GM12865 (cell line): ENCODE measurements around the gene ZNF181.
A peak's percentile ranks its signal among the peaks of the same experiment; 100 is the strongest.

Experiments
- DNase-seq: peaks from one replicate; pipeline ENCODE4 v3.0.0; 2010; ENCODE audit warnings: low read depth
- H3K4me3 ChIP-seq: 2 replicates; pipeline ENCODE4 v1.5.1; 2011; ENCODE audit warnings: mild to moderate bottlenecking, low read depth, low read length, control low read depth
- TF ChIP-seq, protein P1 (sequence below): IDR thresholded peaks from 2 replicates; pipeline ENCODE4 v1.5.1; 2011; ENCODE audit warnings: low read length, control low read depth, low read depth, inconsistent platforms; ENCODE audit not compliant: insufficient read depth; ENCODE audit errors: missing control alignments

ZNF181 gene

DNA sequence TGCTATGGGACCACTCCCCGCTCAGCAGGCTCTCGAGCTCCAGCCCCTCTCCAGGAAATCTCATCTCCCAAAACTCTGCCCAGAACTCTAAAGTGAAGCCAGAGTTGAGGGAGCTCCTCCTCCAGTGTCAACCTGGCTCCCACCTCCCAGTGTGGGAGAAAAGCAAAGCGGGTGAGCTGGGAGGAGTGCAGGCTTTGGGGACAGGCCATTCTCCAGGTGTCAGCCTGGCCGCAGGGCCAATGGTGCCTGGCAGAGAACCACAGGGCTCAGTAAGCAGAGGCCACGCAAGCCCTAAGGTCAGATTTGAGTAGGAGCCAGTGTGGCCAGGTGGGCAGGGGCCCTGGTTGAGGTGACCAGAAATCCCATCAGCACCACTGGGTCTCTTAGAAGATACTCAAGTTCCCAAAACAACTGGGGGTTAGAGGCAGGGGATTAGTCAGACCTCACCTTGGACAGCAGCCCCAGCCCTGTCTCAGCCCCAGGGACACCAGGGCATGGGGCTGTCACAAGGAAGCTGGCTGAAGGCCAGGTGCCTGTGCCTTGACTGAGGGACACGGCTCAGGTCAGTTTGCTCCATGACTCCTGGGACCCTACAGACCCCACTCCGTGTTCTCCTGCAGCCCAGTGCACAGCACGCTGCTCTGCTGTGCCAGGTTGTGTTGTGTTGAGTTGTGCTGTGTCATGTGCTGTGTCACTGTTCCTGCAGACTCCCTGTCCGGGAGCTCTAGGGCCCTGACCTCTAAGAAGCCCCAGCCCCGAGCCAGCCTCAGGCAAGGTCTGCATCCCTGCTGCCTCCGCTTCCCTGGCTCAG, 2.8 kb upstream of the ZNF181 start:
- no peak for DNase-seq
- H3K4me3 ChIP-seq = no peak overlapping the region
- TF ChIP-seq, protein P1, sequence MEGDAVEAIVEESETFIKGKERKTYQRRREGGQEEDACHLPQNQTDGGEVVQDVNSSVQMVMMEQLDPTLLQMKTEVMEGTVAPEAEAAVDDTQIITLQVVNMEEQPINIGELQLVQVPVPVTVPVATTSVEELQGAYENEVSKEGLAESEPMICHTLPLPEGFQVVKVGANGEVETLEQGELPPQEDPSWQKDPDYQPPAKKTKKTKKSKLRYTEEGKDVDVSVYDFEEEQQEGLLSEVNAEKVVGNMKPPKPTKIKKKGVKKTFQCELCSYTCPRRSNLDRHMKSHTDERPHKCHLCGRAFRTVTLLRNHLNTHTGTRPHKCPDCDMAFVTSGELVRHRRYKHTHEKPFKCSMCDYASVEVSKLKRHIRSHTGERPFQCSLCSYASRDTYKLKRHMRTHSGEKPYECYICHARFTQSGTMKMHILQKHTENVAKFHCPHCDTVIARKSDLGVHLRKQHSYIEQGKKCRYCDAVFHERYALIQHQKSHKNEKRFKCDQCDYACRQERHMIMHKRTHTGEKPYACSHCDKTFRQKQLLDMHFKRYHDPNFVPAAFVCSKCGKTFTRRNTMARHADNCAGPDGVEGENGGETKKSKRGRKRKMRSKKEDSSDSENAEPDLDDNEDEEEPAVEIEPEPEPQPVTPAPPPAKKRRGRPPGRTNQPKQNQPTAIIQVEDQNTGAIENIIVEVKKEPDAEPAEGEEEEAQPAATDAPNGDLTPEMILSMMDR = no peak

DNA sequence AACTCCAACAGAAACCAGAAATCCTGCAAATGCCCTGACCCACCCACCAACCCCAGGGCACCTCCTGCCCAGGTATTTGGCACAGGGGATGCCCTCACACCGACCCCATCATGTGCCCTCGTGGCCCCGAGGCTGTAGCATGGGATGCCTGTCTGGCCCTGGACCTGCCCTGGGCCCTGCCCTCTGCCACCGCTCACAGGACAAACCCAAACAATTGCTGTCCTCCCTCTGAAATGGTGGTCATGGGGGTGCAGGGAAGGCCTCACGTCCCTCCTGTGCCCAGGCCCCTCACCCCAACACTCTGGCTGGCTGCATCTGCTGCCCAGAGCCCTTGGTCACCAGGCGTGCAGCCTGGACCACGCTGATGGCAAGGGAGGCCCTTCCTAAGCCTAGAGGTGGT, 2.1 kb upstream of the ZNF181 start:
- TF ChIP-seq, protein P1 = no peak
- H3K4me3 ChIP-seq = no peak overlapping the region
- DNase-seq = no peak

DNA sequence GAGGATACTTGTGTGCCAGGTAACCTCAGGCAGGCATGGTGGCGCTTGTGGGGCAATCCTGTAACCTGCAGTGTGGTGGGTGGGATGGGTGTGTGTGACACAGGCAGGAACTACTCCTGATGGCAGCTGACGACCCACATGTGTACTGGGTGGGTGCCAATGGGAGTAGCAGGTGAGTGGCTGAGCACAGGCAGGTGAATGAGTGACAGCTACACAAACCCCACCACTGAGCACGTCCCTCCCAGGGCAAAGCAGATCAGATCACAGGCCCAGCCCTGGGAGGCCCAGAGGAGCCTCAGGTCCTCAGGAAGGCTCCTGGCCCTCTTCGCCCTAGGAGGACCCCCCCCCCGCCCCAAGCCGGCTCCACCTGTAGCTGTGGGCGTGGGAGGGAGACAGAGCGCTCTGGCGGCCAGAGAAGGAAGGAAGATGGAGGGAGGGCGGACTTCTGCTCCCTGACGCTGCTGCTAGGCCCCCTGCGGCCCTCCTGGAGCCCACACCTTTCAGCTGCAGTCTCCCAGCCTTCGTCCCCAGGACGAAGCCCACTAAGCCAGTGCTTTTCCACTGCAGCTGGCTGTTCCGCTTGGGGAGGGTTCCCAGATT, 1.3 kb upstream of the ZNF181 start:
- no peak for DNase-seq
- TF ChIP-seq, protein P1 = no peak
- peak overlapping the region; percentile 72 for H3K4me3 ChIP-seq

DNA sequence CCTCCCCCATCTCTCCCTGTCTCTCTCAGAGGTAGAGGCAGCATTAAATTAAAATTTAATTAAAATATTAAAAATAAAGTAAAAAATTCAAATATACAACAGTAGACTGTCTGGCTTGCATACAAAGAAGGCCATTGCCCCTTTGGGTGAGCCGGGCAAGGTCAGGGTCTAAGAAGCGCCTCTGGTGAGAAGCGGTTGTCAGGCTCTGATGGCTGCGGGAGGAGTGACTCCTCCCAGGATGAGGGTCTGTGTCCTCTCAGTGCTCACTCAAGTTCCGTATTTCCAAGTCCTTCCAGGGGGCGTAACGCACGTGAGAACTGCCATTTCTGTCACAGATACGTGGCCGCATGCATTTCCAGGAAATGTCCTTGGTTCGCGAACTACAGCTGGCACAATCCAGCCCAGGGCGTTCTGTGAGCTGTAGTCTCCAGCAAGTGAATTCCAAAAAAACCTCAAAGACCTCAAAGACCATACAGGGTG, 737 bp upstream of the ZNF181 start:
- peak; percentile 68 for DNase-seq
- TF ChIP-seq, protein P1 = no peak
- H3K4me3 ChIP-seq = peak overlapping the region; percentile 72

DNA sequence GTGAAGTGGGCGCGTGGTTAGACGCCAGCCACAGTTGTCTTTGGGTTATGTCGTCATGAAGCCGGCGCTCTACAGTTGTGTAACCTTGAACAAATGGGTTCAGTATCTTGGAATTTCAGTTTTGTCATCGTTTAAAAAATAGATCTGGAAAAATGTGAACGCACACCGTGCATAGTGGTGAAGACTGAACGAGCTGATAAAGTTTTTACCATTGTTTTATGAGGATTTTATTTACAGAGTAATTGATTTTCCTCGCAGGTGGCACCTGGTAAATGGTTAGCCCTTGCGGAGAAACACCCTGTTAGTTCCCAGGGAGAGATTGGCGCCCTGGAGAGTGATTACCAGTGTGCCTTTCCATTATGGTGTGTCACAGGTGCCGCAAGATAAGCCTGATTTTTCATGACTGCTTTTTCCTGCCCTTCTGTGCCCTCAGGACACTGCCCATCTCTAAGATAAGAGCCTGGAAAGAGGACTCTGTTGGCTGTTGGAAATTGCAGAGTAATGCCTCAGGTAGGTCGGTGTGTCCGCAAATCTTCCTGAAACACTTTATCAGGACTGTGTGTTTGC, 577 bp downstream of the ZNF181 start:
- peak overlapping the region; percentile 72 for H3K4me3 ChIP-seq
- TF ChIP-seq, protein P1 = no peak
- DNase-seq = no peak

DNA sequence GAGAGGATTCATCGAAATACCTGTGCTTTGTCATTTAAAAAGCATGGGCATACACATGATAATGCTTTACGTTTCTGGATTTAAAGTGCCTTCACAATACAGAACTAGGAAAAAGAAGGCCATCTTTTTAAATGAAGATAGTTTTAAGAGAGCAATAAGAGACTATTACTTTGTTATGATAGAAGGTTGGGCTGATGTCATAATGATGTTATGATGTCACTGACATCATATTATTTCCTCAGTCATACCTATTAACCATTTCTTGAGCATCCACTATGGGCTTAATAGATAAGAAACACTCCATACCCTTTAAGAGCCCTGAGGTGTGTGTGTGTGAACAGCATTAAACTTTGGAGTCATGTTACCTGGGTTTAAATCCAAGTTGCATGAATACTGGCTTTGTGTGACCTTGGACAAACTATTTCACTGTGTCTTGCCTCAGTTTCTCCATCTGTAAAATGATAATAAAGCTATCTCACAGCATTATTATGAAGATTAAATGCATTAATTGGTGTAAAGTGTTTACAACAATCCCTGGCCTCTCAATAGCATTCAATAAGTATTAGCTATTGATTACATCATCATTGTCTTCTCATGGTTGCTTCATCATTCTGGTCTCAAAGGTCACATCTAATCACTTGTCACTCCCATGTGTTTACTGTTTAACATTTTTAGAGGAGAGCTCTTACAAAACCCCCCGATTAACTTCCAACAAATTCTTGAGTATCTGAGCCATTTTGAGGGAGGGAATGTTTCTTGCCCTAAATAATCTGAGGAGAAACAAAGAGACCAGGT, 11.1 kb downstream of the ZNF181 start:
- TF ChIP-seq, protein P1 = no peak

More for the DNA sequence above, 11.1 kb downstream of the ZNF181 start:
- H3K4me3 ChIP-seq = no peak overlapping the region
- DNase-seq = no peak
